Upper lobe of right lung (tissue), 1 donor: ENCODE data around the gene GMDS. TPM values are rescaled to one million over a fixed set of nuclear protein-coding genes. Genes with fewer than 3 reads are reported as not detected.

ENCODE experiments used
- ATAC-seq: fragments of 200-7000 bp; cut with Tn5 transposase; one replicate; pipeline ENCODE4 v1.9.1; 2020; ENCODE audit warnings: mild to moderate bottlenecking, moderate library complexity
- DNase-seq: peaks from one replicate; pipeline ENCODE4 v3.0.0-alpha.2; 2020
- H3K27ac ChIP-seq: fragments of 200-600 bp; one replicate; pipeline ENCODE4 v1.8.0; 2022
- H3K27me3 ChIP-seq: fragments of 200-600 bp; one replicate; pipeline ENCODE4 v1.8.0; 2022; ENCODE audit warnings: mild to moderate bottlenecking
- H3K36me3 ChIP-seq: fragments of 200-600 bp; one replicate; pipeline ENCODE4 v1.8.0; 2022
- H3K4me1 ChIP-seq: fragments of 200-600 bp; one replicate; pipeline ENCODE4 v1.8.0; 2022
- H3K4me3 ChIP-seq: fragments of 200-600 bp; one replicate; pipeline ENCODE4 v1.8.0; 2022; ENCODE audit warnings: mild to moderate bottlenecking
- H3K9me3 ChIP-seq: fragments of 200-600 bp; one replicate; pipeline ENCODE4 v1.8.0; 2022
- intact Hi-C: fragments of 100-400 bp; cut with DNase I; formaldehyde crosslinking; loops from one replicate; pipeline ENCODE4 v1.11.0; 2022
- total RNA-seq: library from RNA; stranded (reverse); fragmentation: NEBNext Ultra II Directional; extraction: Animal tissue kit (Norgen Biotek cat#: 25700); gene quantifications from one replicate; pipeline ENCODE4 v1.2.1, GENCODE V29; 2021
- TF ChIP-seq, protein P1 (sequence below): fragments of 200-600 bp; IDR thresholded peaks from one replicate; pipeline ENCODE4 v1.8.0; 2022; ENCODE audit warnings: antibody characterized with exemption
- donor health status: DM: no; HTN: yes; CAD: no; lungs with severe emphysema.

GMDS gene
- total RNA-seq, 1 donor from 2014 or later = 12.2 TPM

DNA sequence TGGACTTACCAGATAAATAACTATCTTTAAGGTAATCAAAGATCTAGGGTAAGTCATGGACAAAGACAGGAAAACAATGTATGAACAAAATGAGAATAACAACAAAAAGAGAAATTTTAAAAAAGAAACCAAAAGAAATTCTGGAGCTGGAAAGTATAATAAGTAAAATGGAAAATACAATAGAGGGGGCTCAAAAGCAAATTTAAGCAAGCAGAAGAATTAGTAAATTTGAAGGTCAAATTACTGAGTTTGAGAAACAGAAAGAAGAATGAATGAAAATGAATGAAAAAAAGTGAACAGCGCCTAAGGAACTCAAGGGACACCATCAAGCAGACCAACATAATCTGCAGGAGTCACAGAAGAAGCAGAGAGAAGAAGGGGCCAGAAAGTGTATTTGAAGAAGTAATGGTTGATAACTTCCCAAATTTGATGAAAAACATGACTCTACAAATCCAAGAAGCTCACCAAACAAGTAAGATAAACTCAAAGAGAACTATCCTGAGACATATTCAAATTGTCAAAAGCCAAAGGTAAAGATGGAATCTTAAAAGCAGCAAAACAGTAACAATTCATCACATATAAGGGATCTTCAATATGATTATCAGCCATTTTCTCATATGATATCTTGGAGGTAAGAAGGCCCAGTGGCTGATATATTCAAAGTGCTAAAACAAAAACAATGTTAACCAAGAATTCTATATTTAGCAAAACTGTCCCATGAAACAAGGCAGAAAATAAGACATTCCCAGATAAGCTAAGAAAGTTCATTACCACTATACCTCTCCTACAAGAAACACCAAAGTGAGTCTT is 417.2 kb downstream of the GMDS start:
- intact Hi-C loops = no loop called here
- DNase-seq (no peak), ATAC-seq (no peak)
- Histone ChIP-seq H3K27me3 (no peaks in the 10 kb centered on the region), H3K4me3 (no peak overlapping the region), H3K9me3 (peaks cover 7% of the 10 kb centered on the region), H3K36me3 (no peaks in the 10 kb centered on the region), H3K27ac (no peak overlapping the region), H3K4me1 (peaks cover 9% of the 10 kb centered on the region)
- TF ChIP-seq, protein P1, sequence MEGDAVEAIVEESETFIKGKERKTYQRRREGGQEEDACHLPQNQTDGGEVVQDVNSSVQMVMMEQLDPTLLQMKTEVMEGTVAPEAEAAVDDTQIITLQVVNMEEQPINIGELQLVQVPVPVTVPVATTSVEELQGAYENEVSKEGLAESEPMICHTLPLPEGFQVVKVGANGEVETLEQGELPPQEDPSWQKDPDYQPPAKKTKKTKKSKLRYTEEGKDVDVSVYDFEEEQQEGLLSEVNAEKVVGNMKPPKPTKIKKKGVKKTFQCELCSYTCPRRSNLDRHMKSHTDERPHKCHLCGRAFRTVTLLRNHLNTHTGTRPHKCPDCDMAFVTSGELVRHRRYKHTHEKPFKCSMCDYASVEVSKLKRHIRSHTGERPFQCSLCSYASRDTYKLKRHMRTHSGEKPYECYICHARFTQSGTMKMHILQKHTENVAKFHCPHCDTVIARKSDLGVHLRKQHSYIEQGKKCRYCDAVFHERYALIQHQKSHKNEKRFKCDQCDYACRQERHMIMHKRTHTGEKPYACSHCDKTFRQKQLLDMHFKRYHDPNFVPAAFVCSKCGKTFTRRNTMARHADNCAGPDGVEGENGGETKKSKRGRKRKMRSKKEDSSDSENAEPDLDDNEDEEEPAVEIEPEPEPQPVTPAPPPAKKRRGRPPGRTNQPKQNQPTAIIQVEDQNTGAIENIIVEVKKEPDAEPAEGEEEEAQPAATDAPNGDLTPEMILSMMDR = no peak

DNA sequence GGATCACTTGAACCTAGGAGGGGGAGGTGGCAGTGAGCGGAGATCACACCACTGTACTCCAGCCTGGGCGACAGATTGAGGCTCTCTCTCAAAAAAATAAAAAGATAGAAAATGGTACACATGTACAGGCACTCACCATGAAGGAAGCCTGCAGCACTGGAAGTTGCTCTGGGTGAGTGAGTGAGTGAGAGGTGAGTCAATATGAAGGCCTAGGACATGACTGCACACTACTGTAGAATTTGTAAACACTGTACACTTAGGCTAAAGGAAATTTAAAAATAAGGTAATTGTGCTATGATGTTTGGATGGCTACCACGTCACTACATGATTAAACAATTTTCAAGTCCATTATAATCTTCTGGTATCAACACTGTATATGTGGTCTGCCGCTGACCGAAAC is 419.5 kb downstream of the GMDS start:
- Histone ChIP-seq H3K36me3 (no peaks in the 10 kb centered on the region), H3K27me3 (no peaks in the 10 kb centered on the region), H3K9me3 (peaks cover 7% of the 10 kb centered on the region), H3K4me3 (no peak overlapping the region), H3K4me1 (peaks cover 4% of the 10 kb centered on the region), H3K27ac (no peak overlapping the region)
- ATAC-seq (no peak), DNase-seq (no peak)
- intact Hi-C loops = no loop called here
- TF ChIP-seq, protein P1 = no peak

DNA sequence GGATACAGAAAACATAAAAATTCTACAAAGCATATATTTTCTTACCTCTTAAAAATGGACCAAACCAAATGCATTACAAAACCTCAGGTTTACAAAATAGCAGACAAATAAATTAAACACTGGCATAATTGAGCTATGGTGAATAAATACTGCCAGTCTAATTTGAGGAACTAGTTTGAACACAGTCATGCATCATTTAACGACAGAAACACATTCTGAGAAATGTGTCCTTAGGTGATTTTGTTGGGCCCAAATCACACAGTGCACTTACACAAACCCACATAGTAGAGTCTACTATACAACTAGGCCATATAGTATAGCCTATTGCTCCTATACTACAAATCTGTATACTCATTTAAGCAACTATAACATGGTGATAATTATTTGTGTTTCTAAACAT is 420.1 kb downstream of the GMDS start:
- intact Hi-C loops = no loop called here
- DNase-seq (no peak), ATAC-seq (no peak)
- Histone ChIP-seq H3K4me3 (no peak overlapping the region), H3K9me3 (peaks cover 7% of the 10 kb centered on the region), H3K4me1 (peaks cover 10% of the 10 kb centered on the region), H3K36me3 (no peaks in the 10 kb centered on the region), H3K27me3 (no peaks in the 10 kb centered on the region), H3K27ac (no peak overlapping the region)
- TF ChIP-seq, protein P1 = no peak

DNA sequence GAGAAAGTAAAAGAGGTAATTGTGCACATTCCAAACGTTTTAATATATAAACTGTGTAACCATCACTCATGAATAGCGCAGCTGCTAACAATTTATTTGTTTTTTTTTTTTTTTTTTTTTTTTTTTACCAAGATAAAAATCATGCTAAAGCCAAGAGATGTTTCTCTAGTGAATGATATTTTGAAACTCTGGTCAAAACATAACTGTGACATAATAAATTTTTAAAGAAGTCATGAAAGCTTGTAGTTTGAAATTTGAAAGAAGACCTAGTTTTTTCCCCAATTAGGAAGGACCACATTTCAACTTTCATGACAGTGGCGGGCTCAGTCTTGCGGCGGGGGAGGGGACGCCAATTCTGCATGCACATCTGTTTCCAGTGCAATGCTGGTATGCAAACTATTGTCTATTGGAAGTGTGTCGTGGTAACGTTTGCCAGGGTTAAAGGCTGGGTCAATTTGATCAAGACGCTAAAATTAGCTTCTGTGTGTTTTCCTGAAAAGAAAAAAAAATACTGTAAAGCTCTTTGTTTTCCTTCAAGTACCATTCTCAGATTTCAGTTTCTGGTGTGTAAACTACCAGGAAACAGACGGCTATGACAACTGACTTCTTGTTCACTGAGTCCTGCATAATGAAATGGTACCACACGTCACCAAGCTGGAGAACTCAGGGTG is 423.8 kb downstream of the GMDS start:
- ATAC-seq = no peak
- Histone ChIP-seq H3K4me3 (no peak overlapping the region), H3K9me3 (no peaks in the 10 kb centered on the region), H3K27ac (no peak overlapping the region), H3K36me3 (no peaks in the 10 kb centered on the region), H3K4me1 (peaks cover 10% of the 10 kb centered on the region), H3K27me3 (no peaks in the 10 kb centered on the region)
- intact Hi-C loops = no loop called here
- DNase-seq = no peak
- TF ChIP-seq, protein P1 = no peak

DNA sequence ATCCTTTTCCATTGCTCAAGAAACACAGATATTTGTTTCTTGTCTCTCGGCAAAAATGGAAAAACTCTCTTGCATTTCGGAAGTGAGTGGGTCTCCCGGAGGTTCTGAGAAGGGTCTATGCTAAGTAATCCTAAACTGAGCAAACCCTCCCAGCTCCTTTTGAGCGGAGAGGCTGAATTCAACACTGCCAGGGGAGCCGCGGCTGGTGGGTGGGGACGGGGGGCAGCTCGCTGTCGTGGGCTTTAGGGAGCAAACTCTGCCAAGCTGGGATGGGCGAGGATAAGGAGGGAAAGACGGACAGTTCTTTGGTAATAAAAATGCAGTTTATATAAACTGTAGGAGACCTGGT is 424.3 kb downstream of the GMDS start:
- ATAC-seq (no peak), DNase-seq (no peak)
- TF ChIP-seq, protein P1 = no peak
- intact Hi-C loops = no loop called here
- no peak overlapping the region for H3K4me3 ChIP-seq
- no peak overlapping the region for H3K27ac ChIP-seq
- H3K9me3 ChIP-seq = no peaks in the 10 kb centered on the region
- no peaks in the 10 kb centered on the region for H3K36me3 ChIP-seq
- H3K27me3 ChIP-seq = no peaks in the 10 kb centered on the region
- H3K4me1 ChIP-seq = peaks cover 10% of the 10 kb centered on the region
